ENCODE data around the gene MTCH2. TPM values are rescaled to one million over a fixed set of nuclear protein-coding genes. Genes with fewer than 3 reads are reported as not detected.

MTCH2 gene
- total RNA-seq, 1 experiment from 2014 or later: 230 TPM

GRCh38 chr11:47689480-47689879 is 47.1 kb upstream of the MTCH2 start:
- Histone ChIP-seq H3K4me1 (ENCODE audit: control insufficient read depth, insufficient read depth, low read length) (no peaks in the 10 kb centered on the region), H3K36me3 (ENCODE audit: control insufficient read depth, insufficient read depth, low read length) (no peaks in the 10 kb centered on the region), H3K9me3 (ENCODE audit: control insufficient read depth, insufficient read depth, low read depth, low read length) (no peaks in the 10 kb centered on the region), H3K27me3 (ENCODE audit: control insufficient read depth, insufficient read depth, low read length) (no peaks in the 10 kb centered on the region), H3K4me3 (ENCODE audit: low read depth in 2 of 2, low read length in 2 of 2) (no peak overlapping the region), H3K27ac (ENCODE audit: low read length) (no peak overlapping the region)
- CTCF ChIA-PET: interaction anchor here (0.6 kb wide), 1 partner anchor 25 kb away, joined by 4 read pairs; no protein-coding TSS in a partner anchor
- in situ Hi-C loops (cut with HindIII; ENCODE audit: low pct_unique_long_range_greater_than_20kb, low sequenced_read_pairs) (no loop called here), intact Hi-C loops (cut with micrococcal nuclease; ENCODE audit: unreplicated experiment) (no loop called here)
- DNase-seq (ENCODE audit: low read depth, low spot score) (no peak), ATAC-seq (no peak)
- POLR2A ChIA-PET: no interaction called here
- no peak for TF ChIP-seq TCF7L2 (IDR thresholded peaks at IDR 0.05; ENCODE audit: low read depth, low read length)
- TF ChIP-seq, protein P1, sequence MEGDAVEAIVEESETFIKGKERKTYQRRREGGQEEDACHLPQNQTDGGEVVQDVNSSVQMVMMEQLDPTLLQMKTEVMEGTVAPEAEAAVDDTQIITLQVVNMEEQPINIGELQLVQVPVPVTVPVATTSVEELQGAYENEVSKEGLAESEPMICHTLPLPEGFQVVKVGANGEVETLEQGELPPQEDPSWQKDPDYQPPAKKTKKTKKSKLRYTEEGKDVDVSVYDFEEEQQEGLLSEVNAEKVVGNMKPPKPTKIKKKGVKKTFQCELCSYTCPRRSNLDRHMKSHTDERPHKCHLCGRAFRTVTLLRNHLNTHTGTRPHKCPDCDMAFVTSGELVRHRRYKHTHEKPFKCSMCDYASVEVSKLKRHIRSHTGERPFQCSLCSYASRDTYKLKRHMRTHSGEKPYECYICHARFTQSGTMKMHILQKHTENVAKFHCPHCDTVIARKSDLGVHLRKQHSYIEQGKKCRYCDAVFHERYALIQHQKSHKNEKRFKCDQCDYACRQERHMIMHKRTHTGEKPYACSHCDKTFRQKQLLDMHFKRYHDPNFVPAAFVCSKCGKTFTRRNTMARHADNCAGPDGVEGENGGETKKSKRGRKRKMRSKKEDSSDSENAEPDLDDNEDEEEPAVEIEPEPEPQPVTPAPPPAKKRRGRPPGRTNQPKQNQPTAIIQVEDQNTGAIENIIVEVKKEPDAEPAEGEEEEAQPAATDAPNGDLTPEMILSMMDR (IDR thresholded peaks at IDR 0.05): no peak
- no peak for TF ChIP-seq POLR2AphosphoS5 (IDR thresholded peaks at IDR 0.05; ENCODE audit: low read depth, low read length)
- TF ChIP-seq SIN3A (IDR thresholded peaks at IDR 0.05; ENCODE audit: borderline replicate concordance, insufficient read depth, low read depth, low read length): no peak
- TF ChIP-seq, protein P2, sequence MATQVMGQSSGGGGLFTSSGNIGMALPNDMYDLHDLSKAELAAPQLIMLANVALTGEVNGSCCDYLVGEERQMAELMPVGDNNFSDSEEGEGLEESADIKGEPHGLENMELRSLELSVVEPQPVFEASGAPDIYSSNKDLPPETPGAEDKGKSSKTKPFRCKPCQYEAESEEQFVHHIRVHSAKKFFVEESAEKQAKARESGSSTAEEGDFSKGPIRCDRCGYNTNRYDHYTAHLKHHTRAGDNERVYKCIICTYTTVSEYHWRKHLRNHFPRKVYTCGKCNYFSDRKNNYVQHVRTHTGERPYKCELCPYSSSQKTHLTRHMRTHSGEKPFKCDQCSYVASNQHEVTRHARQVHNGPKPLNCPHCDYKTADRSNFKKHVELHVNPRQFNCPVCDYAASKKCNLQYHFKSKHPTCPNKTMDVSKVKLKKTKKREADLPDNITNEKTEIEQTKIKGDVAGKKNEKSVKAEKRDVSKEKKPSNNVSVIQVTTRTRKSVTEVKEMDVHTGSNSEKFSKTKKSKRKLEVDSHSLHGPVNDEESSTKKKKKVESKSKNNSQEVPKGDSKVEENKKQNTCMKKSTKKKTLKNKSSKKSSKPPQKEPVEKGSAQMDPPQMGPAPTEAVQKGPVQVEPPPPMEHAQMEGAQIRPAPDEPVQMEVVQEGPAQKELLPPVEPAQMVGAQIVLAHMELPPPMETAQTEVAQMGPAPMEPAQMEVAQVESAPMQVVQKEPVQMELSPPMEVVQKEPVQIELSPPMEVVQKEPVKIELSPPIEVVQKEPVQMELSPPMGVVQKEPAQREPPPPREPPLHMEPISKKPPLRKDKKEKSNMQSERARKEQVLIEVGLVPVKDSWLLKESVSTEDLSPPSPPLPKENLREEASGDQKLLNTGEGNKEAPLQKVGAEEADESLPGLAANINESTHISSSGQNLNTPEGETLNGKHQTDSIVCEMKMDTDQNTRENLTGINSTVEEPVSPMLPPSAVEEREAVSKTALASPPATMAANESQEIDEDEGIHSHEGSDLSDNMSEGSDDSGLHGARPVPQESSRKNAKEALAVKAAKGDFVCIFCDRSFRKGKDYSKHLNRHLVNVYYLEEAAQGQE (IDR thresholded peaks at IDR 0.05; ENCODE audit: insufficient read depth in 1 of 2, low read depth in 2 of 2, low read length in 1 of 2): no peak
- no TSS peak for BruUV-seq (replicated peaks)

- ATAC-seq: no peak
- intact Hi-C loops (cut with micrococcal nuclease; ENCODE audit: unreplicated experiment) (no loop called here), in situ Hi-C loops (cut with HindIII; ENCODE audit: low pct_unique_long_range_greater_than_20kb, low sequenced_read_pairs) (no loop called here)
- H3K4me1 ChIP-seq (ENCODE audit: control insufficient read depth, insufficient read depth, low read length): no peaks in the 10 kb centered on the region
- H3K27ac ChIP-seq (ENCODE audit: low read length): no peak overlapping the region
- POLR2A ChIA-PET: no interaction called here
- no peaks in the 10 kb centered on the region for H3K27me3 ChIP-seq (ENCODE audit: control insufficient read depth, insufficient read depth, low read length)
- no peaks in the 10 kb centered on the region for H3K36me3 ChIP-seq (ENCODE audit: control insufficient read depth, insufficient read depth, low read length)
- no TSS peak for BruUV-seq (replicated peaks)
- DNase-seq (ENCODE audit: low read depth, low spot score): no peak
- no peak overlapping the region for H3K4me3 ChIP-seq (ENCODE audit: low read depth in 2 of 2, low read length in 2 of 2)
- TF ChIP-seq, protein P1 (IDR thresholded peaks at IDR 0.05): no peak
- TF ChIP-seq POLR2AphosphoS5 (IDR thresholded peaks at IDR 0.05; ENCODE audit: low read depth, low read length) (no peak), SIN3A (IDR thresholded peaks at IDR 0.05; ENCODE audit: borderline replicate concordance, insufficient read depth, low read depth, low read length) (no peak), TCF7L2 (IDR thresholded peaks at IDR 0.05; ENCODE audit: low read depth, low read length) (no peak)
- TF ChIP-seq, protein P2 (IDR thresholded peaks at IDR 0.05; ENCODE audit: insufficient read depth in 1 of 2, low read depth in 2 of 2, low read length in 1 of 2): no peak
- CTCF ChIA-PET: no interaction called here
- no peaks in the 10 kb centered on the region for H3K9me3 ChIP-seq (ENCODE audit: control insufficient read depth, insufficient read depth, low read depth, low read length)
These were observed 46.6 kb upstream of the MTCH2 start for GRCh38 chr11:47688991-47689390.

Measured in Panc1 (cell line).